Measurements from ENCODE around the gene STEAP1B.

GRCh38 chr7:22433710-22434460 lies 66.1 kb downstream of the STEAP1B start:
- TF ChIP-seq CTCF (IDR thresholded peaks at IDR 0.05; ENCODE audit: low read depth, low read length, missing input control) (no peak), MAX (IDR thresholded peaks at IDR 0.05) (no peak), SP1 (IDR thresholded peaks at IDR 0.05) (no peak), RAD21 (IDR thresholded peaks at IDR 0.05) (no peak), HNF4A (conservative IDR thresholded peaks at IDR 0.05) (no peak), JUND (IDR thresholded peaks at IDR 0.05) (no peak), YY1 (IDR thresholded peaks at IDR 0.05) (no peak)

Measured in liver (tissue), 3 donors.